Measurements from ENCODE around the gene NKD1.

GRCh38 chr16:50697421-50697715 lies 149.2 kb downstream of the NKD1 start:
- no peak for TF ChIP-seq CEBPB (IDR thresholded peaks at IDR 0.05; ENCODE audit: low read depth, low read length)
- no peak for TF ChIP-seq CREB1 (IDR thresholded peaks at IDR 0.05)
- TF ChIP-seq POLR2A (IDR thresholded peaks at IDR 0.05; ENCODE audit: control extremely low read depth in 1 of 2, low read depth in 2 of 2, low read length in 2 of 2), result no peak
- TF ChIP-seq CTCF (IDR thresholded peaks at IDR 0.05; ENCODE audit: control extremely low read depth in 1 of 3, insufficient read depth in 1 of 3, low read depth in 1 of 3, low read length in 3 of 3), result no peak
- TF ChIP-seq TAF1 (IDR thresholded peaks at IDR 0.05; ENCODE audit: low read depth, low read length), result no peak
- no peak for TF ChIP-seq HDAC2 (IDR thresholded peaks at IDR 0.05; ENCODE audit: borderline replicate concordance in 1 of 2, low read depth in 2 of 2, low read length in 2 of 2)
- no peak for TF ChIP-seq BACH1 (IDR thresholded peaks at IDR 0.05; ENCODE audit: low read length)
- TF ChIP-seq NRF1 (IDR thresholded peaks at IDR 0.05; ENCODE audit: low read depth, low read length), result no peak
- no peak for TF ChIP-seq KDM1A (IDR thresholded peaks at IDR 0.05; ENCODE audit: borderline replicate concordance, low read length)
- no peak for TF ChIP-seq TCF12 (IDR thresholded peaks at IDR 0.05; ENCODE audit: low read depth, low read length)

Measured in H1 (cell line).